Activated gamma-delta T cell (primary cell): ENCODE measurements around the gene TAS1R2.

Experiments
- DNase-seq: peaks from one replicate; lab custom pipeline; 2025; lab: John Stamatoyannopoulos, UW

The TAS1R2 gene

DNA sequence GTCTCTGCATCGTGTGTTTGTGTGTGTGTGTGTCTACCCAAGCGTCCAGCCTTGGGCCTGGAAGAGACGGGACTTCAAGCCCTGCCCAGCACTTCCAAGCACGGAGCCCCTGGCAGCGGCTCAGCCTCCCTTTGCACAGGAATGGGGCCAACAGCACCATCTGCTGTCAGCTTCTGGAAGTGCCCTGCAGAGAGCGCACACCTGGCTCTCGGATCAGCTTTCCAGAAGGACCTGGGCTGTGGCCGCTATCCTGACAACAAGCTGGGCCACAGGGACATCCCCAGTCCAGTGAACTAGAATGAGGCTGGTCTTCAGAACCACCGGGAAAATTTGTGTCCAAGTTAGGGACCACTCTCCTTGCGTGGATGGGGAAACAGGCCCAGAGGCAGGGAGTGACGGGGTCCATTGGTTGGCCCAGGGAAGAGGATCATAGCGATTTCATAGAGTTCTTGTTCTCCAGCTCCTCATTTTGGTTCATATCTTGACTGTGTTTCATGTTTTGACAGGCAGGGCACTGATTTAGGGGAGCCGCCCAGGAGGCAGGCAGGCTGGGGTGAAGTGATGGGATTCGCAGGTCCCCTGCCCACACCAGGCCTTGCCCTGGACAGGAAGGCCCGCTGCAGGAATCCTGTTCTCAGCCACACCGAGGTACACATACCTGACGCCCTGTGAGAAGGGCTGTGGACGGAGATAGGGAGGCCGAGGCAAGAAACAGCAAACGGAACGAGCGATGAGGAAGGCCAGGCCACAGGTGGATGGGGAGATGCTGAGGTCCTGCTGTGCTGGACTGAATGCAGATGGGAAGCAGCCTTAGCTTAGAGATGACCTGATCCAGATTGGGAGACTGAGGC is 38.4 kb downstream of the TAS1R2 start:
- no peak for DNase-seq

DNA sequence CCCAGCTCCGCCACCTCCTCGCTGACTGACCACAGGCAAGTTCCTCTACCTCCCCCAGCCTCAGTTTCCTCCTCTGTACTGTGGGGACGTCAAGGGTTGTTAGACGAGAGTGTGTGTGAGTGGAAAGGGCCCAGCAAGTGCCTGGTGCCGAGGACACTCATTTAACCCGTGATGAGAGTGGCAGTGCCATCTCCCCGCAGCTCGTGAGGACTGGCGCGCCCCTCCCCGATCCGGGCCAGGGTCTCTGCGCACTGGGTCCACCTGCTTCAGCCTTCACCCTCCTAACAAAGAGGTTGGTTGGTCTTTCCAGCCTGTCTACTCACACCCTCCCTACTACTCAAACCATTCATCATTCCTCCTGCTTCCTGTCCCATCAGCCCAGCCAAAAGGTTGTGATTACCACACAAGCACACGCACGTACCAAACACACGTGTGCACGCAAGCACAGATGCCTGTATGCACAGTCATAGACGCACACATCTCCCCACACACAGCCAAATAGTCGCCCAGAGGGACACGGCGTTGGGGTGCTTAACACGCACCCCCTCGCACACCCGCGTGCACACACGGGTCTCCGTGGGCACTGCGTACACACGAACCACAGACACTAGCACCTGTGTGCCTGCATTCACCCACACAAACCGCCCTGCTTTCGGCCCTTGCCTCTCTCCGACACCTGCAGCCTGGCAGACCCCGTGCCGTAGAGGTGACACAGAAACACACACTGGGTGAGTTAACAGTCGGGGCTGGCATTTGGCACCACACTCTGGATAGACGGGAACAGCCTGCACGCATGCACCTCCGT is 39.3 kb downstream of the TAS1R2 start:
- no peak for DNase-seq

DNA sequence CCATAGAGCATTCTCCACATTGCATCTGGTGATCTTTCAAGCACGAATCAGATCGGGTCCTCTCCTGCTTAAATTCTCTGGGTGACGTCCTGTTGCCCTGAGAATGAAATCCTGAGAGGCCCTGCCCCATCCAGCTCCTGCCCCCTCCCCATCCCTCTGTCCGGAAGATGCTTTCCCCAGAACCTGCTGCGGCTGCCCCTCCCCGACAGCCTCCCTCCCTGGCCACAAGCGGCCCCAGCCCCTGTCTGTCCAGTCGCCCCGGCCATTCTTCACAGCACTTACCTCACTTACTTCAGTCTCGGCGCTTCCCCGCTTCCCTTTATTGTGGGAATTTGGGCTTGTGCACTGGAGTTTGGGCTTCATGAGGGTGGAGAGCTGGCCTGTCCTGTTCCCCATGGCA is 40.3 kb downstream of the TAS1R2 start:
- no peak for DNase-seq

DNA sequence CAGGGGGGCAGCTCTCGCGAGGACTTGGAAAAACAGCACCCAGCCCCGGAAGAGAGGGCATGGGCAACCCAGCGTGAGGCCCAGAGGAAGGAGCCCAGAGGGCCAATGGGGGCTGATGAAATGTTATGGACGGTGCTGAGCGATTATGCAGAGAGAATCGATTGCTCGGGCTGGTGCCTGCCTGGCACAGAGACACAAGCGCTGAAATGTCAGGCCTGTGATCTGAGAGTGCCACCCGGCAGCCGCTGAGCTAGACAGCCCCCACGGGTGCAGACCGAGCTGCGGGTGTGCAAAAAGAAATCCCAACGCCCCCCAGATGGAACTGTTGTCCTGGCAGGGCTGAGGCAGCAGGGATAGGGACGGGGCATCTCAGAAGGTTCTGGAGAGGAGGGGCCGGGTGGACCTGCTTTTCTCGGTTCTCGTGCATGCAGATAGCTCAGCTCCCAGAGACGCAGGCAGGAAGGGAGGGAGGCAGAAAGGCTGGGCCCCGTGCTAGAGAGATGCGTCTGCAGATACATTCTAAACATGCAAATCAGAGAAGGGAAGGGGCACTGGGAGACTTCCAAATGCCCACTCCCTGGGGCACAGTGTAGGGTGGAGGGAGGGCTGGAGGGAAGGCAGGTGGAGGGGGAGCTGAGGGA is 41.5 kb downstream of the TAS1R2 start:
- DNase-seq = no peak

DNA sequence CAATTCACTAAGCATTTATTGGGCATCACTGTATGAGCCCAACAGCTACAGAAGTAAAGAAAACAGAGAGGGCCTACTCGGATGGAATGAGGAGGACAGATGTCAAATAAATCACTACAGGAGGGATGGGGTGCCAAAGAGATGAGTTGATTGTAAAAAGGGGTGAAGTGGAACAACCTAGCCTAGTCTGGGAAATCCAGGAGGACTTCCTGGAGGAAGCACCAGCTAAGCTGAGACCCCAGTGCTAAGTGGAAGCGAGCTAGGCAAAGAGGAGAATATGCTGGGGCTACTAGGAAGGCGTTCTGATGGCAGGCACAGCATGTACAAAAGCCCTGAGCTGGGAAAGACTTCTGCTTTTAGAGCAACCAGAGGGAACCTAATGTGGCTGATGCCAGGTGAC is 42.1 kb downstream of the TAS1R2 start:
- DNase-seq = no peak

DNA sequence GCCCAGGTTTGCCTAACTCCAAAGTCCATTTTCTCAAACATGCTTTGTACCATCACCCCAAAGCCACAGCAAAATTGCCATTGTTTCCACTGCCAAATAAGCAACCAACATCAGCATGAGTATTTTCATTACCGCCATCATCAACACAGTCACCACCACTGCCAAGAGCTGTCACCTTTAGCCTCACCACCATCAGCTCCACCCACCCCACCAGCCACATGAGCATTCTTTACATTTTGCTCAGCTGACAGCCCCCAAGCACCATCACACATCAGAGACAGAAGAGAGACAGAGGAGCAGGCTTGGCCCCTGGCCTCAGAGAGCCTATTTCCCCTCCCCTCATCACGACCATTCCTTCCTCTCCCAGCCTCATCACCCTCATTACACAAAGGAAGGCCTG is 42.7 kb downstream of the TAS1R2 start:
- no peak for DNase-seq

DNA sequence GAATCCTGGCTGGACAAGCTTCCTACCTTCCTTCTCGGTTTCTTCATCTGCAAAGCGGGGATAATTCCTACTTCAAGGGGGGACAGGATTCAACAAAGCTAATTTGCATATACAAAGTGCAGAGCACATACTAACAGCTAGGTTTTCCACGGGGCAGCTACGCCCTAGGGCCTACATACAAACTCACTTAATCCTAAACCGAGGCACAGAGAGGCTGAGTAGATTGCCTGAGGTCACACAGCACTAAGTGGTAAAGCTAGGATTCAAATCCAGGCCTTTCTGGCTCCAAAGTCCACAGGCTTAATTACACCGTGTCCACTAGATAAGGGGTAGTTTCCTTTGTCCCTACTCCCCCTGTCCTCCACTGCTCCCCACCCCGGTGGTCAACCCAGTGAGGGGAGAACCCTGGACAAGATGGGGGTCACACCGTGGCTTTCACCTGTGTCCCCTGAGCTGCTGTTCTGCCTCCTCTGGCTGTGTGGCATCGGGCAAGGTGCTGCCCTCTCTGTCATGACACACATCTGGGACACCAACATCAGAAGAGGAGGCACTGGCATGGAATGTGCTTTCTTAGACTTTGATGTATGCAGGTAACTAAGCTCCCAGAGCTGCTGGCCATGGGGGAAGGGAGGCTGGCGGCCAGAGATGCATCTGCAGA is 44.5 kb downstream of the TAS1R2 start:
- DNase-seq = no peak

DNA sequence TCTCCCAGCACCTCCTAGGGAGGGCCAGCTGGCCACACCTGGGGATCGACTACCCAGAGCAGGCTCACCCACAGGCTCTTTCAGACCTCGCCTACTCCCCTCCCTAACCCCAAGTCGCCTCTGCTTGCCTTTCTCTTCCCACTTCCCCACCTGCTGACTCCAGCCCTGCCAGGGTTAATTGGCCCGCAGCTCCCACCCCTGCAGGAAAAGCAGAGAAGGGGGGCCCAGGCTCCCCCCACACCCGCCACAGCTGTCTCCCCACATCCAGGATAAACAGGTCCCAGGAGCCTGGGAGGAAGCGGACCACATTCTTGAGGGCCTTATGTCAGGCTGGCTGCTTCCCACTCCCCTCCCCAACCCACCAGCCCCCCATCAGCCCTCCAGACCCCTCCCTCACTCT is 45.0 kb downstream of the TAS1R2 start:
- no peak for DNase-seq

DNA sequence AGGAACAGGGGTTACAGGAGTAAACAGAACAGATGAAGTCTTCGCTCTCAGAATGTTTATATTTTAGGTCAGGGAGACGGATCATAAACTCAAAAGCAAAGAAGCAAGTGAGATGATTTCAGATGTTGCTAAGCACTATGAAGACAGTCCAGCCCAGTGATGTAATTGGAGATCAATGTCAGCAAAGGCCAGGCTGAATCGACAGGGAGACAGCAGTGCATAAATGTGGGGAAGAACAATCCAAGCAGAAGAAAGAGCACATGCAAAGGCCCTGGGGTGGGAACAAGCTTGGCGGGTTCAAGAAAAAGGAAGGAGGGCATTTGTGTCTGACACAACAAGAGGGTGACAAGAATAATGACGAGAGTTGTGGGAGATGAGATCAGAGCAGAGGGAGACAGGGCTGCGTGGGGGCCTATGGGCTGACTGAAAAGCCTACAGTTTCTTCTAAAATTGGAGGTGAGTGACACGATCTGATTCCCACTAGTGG is 47.0 kb downstream of the TAS1R2 start:
- no peak for DNase-seq

DNA sequence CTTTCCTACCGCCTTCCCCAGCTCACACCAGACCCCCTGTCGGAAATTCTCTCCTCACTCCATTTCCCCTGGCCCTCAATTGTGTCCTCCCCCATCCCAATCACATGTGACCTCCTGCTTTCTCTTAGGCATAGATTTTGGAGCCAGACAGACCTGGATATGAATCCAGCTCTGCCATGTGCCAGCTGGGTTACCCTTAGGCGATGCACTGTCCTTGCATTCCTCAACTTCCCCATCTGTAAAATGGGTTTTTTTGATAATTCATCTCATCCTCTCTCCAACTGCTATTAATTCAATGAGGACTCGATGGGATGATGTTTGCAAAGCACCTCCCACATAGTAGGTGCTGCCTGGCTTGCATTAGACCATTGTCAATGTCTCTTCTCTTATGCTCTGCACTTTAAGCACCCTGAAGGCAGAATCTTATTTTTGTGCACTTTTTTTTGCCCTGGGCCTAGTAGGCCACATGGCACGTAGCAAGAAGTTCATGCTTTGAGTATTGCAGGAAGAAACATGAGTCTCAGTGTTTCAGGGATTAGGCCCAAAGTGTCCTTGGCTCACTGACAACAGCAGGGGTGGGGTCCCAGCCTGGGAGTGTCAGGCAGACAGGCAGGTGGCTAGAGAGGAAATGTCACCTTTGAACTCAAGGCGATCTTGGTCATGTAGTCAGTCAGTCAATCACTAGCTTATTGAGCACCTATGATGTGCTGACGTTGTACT is 47.6 kb downstream of the TAS1R2 start:
- no peak for DNase-seq

DNA sequence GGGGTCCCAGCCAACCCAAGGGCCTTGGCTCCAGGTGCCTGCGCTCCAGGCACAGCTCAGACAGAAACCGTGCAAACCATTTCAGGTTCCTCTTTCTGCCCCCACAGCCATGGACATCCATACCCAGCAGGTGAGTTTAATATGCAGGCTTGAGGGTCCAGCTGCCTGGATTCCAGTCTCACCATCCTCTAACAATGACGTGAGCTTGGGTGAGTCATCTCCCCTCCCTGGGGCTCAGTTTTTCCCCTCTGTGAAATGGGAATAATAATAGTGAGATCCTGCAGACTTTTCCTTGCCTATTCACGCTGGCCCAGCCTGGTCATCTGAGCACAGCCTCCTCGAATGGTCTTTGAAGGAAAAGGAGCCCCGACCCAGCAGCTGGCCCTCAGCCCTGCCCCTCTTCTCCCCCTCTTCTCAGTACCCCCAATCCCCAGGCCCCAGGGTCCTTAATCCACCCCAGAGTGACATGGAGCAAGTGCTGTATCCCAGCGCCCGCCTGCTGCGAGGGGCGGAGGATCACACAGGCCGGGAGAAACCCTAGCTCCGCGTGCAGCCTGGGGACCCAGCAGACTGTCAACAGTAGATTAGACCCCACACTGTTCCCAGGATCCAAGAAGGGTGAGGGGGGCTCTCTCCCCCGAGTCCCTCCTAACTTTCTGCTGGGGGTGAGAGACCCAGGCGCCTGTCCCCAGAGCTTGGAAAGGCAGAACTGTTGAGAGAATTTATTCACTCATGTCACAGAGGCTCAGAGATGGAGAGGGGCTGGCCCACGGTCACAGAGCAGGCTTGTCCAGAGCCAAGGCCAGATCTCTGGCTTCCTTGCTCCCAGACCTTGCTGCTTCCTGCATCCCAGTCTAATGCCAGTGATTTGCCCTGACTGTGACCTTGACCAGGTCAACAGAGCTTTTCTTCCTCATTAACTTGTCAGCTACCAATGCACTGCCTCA is 49.2 kb downstream of the TAS1R2 start:
- DNase-seq = no peak

DNA sequence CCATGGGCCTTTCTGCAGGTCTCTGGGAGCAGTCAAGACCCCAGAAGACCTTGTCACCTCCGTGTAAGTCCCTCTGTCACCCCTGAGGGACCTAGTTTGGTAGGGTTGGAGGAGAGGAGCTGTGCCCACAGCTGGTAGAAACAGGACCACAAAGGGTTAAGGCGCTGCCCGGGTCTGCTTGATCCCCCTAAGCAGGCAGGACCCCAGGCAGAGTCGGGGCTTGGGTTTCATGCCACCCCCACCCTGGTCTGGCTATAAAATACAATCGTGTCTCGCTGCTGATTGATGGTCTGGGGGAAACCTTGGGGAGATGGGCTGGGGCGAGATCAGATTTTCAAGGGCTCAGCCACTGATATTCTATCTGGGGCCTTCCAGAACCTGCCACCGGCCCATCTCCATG is 50.9 kb downstream of the TAS1R2 start:
- DNase-seq = no peak

DNA sequence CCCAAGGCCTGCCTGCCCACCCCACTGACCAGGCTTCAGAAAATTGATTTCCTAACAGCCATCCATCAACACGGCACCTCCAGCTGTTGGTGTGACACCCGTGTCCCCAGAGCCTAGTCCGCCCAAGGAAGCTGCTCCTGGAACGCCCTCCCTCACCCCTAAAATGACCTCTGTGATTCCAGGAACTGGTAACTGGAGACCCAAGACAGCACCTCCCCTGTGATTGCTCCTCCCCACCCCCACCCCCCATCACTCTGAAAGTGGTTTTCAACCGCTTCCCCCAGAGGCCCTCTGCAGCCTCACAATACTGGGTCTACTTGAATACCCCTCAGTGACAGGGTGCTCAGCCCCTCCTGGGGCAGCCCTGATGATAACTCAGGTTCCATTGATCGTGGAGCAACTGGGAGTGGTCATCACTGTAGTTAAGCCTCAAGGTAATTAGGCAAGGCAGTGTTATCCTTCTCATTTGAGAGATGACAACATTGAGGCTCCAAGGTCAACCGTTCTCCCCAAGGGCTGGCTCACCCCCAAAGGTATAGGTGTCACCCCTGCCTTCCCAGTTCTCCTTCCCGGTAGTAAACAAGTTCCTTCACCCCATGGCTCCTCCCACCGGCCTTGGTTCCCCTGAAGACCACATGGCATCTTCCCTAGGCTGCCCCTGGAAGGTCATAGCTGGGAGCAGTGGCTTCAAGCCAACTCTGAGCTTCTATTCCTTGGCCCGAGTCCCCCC is 52.0 kb downstream of the TAS1R2 start:
- DNase-seq = no peak

DNA sequence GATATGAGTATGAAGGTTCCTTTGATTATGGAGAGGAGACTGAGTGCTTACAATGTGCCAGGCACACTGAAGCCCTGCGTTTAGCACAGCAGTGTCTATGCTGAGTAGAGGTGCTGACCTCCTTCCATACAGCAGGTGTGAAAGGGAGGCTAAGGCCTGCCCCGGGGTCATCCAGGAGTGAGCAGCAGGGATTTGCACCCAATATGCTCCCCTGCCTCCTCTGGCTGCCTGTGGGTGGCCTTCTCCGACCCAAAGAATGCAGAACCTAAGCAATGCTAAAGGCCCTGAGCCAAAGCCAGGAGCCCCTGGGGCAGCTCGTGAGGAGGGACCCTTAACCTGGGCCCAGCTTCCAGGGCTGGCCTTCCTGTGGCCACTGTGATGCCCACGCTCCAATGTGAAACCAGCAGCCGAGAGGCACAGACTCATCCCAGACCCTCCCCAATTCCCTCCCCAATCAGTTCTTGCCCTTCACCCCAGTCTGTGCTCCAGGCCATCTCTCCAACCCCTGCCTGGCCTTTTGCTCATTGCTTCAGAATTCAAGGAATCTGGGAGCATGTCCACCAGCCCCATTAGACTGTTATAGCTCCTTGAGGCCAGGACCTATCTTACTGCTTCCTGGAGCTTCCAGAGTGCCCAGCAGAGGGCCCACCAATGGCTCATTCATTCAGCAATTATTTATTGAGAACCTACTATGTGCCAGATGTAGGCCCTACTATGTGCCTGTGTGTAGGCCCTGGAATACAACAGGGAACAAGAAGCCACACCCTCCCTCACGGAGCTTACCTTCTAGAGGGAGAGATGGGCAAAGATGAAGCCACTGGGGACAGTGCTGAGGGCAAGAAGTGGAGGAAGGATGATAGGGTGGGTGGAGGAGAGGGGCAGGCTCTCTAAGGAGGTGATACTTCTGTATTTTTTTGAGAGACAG is 53.3 kb downstream of the TAS1R2 start:
- no peak for DNase-seq

DNA sequence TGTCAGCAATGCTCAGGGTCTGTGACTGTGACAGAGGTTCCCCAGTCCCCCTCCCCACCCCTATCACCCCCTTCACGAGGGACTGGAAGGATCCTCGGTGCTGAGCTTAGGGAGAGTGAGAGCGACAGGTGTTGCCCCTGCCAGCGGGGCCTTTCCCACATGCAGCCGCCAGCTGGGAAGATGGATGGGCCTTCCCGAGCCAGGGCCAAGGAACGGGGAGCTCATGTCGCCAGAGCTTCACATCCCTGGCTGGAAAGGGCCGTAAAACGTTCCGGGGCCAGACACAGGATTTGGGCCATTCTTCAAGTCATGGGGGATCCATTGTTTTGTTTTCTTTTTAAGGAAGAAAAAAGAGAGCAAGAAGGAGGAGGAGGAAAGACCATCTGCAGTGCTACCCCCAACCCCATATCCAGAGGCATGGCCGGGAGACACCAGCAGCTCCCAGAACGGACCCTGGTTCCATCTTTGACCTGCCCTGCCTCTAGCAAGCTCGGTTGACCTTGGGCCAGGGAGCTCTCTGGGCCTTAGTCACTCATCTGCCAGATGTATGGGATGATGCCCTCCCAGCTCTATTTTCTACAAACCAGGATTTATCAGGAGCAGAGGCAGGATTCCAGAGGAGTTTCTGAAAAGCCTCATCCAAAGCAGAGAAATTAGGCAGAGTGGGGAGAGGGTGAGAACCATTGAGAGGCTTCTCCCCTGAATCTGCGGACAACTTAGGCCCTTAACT is 54.1 kb downstream of the TAS1R2 start:
- no peak for DNase-seq

DNA sequence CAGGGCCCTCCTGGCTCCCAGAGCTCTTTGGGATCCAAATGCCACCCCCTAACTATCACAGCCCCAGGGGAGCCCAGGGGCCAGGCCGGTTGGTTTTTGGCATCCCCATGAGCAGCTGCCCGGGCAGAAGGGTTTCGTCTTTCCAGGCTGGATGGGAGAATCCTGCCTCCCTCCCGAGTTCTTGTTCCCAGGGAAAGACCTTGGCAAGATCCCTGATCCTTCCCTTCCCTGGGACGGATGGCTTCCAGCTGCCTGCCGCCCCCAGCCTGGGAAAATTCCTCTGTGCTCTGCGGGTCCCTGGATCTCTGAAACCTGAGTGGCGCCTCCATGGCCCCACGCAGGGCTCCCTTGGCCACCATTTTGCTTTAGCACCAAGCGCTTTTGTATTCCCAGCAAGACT is 55.6 kb downstream of the TAS1R2 start:
- DNase-seq = no peak

DNA sequence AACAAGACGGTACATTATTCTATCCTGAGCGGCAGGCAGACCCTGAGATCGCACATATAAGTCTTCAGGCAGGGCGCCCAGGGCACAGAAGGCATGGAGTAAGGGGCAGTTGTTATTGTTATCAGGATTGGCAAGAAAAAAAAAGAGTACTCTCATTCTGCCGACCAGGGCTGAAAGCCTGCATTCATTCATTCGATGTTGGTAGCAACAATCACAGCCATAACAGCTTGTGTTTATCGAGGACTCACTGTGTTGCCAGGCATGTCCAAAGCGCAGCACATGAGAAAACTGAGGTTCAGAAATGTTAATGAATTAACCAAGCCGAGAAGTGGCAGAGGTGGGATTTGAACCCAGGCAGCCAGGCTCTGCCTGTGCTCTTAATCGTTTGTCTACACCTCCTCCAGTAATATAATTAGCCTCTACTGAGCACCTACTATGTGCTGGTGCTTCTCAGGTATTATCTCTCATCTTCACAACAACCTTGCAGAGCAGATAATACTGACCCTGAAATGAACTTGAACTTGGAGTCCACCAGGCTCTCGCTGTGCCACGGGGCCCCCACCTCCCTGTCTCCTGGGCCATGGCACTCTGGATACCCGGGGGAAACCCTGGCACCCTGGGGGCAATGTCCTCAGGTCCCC is 56.2 kb downstream of the TAS1R2 start:
- DNase-seq = no peak
